Duodenal mucosa (tissue), 2 donors: ENCODE data around the gene IFRD1.

Source experiments
- H3K27ac ChIP-seq: one replicate; pipeline ENCODE4 v1.7.0; 2013; ENCODE audit warnings: low read depth, low read length
- H3K27me3 ChIP-seq, 2 donors: one replicate each; pipeline ENCODE4 v1.7.0; 2013; ENCODE audit warnings: low read length in 2 of 2, control low read depth in 1 of 2; ENCODE audit not compliant: insufficient read depth in 2 of 2, control insufficient read depth in 1 of 2
- H3K36me3 ChIP-seq, 2 donors: one replicate each; pipeline ENCODE4 v1.7.0; 2013; ENCODE audit warnings: low read length in 2 of 2, control low read depth in 1 of 2; ENCODE audit not compliant: insufficient read depth in 2 of 2, control insufficient read depth in 1 of 2
- H3K4me1 ChIP-seq, 2 donors: one replicate each; pipeline ENCODE4 v1.7.0; 2013; ENCODE audit warnings: low read length in 2 of 2, control low read depth in 1 of 2; ENCODE audit not compliant: insufficient read depth in 2 of 2, control insufficient read depth in 1 of 2
- H3K4me3 ChIP-seq, 2 donors: one replicate each; pipeline ENCODE4 v1.7.0; 2013; ENCODE audit warnings: low read length in 2 of 2, low read depth in 1 of 2
- H3K9ac ChIP-seq, 2 donors: one replicate each; pipeline ENCODE4 v1.7.0; 2013; ENCODE audit warnings: low read length in 2 of 2, low read depth in 1 of 2
- H3K9me3 ChIP-seq, 2 donors: one replicate each; pipeline ENCODE4 v1.7.0; 2013; ENCODE audit warnings: low read length in 2 of 2, control low read depth in 1 of 2; ENCODE audit not compliant: control insufficient read depth in 1 of 2

The IFRD1 gene

GRCh38 chr7:112484671-112485167, 34.5 kb downstream of the IFRD1 start:
- Histone ChIP-seq H3K9me3 (no peaks in the 10 kb centered on the region), H3K9ac (no peak overlapping the region), H3K36me3 (peaks cover 0 to 3% of the 10 kb centered on the region in 2 donors), H3K27ac (no peak overlapping the region), H3K4me1 (peaks cover 12 to 25% of the 10 kb centered on the region in 2 donors), H3K4me3 (no peak overlapping the region), H3K27me3 (no peaks in the 10 kb centered on the region)

DNA sequence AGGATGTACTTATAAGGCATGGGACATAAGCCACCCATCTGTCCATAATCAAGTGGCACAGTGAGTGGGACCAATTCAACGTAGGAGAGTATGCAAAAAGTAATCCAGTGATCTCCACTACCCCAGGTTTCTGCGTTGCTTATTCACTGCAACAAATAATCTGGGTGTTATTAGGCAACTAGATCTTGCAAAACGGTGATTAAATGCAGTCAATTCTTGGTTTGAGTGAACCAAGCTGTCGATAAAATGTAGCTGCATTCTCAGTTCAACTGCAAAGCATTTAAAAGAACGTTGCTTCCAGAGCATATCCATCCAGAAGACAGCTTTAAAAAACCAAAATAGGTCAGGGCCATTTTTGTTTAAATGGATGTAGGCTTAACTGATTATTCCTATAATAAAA, 35.5 kb downstream of the IFRD1 start:
- H3K4me1 ChIP-seq = peaks cover 12 to 20% of the 10 kb centered on the region in 2 donors
- H3K27ac ChIP-seq = no peak overlapping the region

DNA sequence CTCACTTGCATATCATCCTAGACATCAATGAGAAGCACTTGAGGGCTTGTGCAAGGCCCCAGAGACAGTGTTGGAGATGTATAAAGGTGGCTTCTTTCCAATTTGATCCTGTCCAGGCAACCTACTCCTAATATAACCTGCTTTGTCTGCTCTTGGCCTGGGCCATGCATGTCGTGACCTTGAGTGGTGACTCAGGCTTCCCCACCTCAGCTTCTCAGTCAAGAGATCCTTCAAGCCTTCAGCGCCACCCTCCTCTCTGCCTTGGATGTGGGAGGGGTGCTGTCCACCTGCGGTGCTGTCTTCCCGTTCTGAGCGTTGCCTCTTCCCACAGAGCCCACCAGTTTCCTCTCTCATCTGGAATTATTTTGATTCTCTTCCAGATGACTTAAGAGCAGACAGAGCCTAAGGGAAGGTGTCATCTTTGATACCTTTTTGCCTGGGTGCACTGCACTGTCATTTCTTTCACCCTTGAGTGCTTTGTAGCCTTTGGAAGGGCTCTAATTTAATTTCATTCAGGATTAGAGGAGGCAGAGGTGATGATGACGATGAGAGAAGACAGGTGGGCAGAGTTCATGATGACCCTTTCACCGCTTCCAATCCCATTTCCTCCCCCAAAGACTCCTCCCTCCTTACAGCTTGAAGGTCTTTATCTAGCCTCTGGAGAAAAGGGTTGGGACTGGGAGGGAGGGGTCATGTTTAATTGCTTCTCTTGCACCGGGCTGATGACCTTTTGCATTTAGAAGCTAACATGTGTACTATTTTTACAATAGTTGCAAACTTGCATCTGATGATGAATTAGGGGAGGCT, 37.4 kb downstream of the IFRD1 start:
- Histone ChIP-seq H3K4me3 (no peak overlapping the region), H3K9ac (no peak overlapping the region), H3K4me1 (peaks cover 0 to 11% of the 10 kb centered on the region in 2 donors), H3K27me3 (no peaks in the 10 kb centered on the region), H3K9me3 (no peaks in the 10 kb centered on the region), H3K36me3 (peaks cover 0 to 3% of the 10 kb centered on the region in 2 donors), H3K27ac (no peak overlapping the region)

More for the DNA sequence above, 35.5 kb downstream of the IFRD1 start:
- Histone ChIP-seq H3K4me3 (no peak overlapping the region), H3K27me3 (no peaks in the 10 kb centered on the region), H3K9me3 (no peaks in the 10 kb centered on the region), H3K36me3 (peaks cover 0 to 3% of the 10 kb centered on the region in 2 donors), H3K9ac (no peak overlapping the region)

- H3K9me3 ChIP-seq = no peaks in the 10 kb centered on the region
- no peak overlapping the region for H3K9ac ChIP-seq
- H3K36me3 ChIP-seq = peaks cover 0 to 3% of the 10 kb centered on the region in 2 donors
Measured at GRCh38 chr7:112488264-112488552, 37.9 kb downstream of the IFRD1 start.

GRCh38 chr7:112492186-112492585, 41.9 kb downstream of the IFRD1 start:
- peaks cover 0 to 2% of the 10 kb centered on the region in 2 donors for H3K36me3 ChIP-seq
- H3K9me3 ChIP-seq = no peaks in the 10 kb centered on the region
- no peaks in the 10 kb centered on the region for H3K27me3 ChIP-seq
- peaks cover 0 to 10% of the 10 kb centered on the region in 2 donors for H3K4me1 ChIP-seq
- H3K4me3 ChIP-seq = no peak overlapping the region
- no peak overlapping the region for H3K9ac ChIP-seq
- H3K27ac ChIP-seq = no peak overlapping the region

More at GRCh38 chr7:112488264-112488552, 37.9 kb downstream of the IFRD1 start:
- Histone ChIP-seq H3K4me3 (no peak overlapping the region), H3K27me3 (no peaks in the 10 kb centered on the region), H3K27ac (no peak overlapping the region), H3K4me1 (peaks cover 0 to 10% of the 10 kb centered on the region in 2 donors)

- H3K9ac ChIP-seq = no peak overlapping the region
- H3K27ac ChIP-seq = no peak overlapping the region
- no peaks in the 10 kb centered on the region for H3K27me3 ChIP-seq
- H3K4me1 ChIP-seq = peaks cover 0 to 10% of the 10 kb centered on the region in 2 donors
- H3K4me3 ChIP-seq = no peak overlapping the region
- H3K9me3 ChIP-seq = no peaks in the 10 kb centered on the region
- no peaks in the 10 kb centered on the region for H3K36me3 ChIP-seq
Measured at GRCh38 chr7:112494656-112495055, 44.4 kb downstream of the IFRD1 start.

DNA sequence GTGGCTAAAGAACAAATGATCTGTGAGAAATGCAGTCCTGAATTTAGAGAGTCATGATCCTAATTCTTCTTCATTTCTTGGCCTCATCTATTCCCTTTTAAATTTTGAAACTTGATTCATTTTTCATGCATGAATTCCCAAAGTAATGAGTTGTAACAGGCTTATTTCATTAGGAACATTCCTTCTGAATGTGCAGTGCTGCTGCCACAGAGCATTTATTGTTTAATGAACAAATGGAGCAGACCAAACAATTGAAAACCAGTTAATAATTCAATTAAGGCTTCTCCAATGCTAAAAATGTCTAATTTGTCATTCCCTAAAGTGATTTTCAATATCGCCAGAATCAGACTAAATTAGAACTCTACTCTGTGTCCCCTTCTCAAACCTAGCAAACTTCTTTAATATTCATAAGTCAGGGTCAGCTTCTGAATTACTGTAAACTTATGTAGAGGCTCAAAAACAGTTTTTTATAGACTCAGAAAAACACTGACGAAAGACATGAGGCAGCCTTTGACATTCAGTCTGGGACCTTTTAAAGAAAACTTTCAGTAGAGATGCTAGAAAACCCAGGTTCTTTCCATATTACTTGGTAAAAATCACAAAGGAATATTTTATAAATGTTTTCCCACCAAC, 45.0 kb downstream of the IFRD1 start:
- Histone ChIP-seq H3K4me1 (peaks cover 0 to 10% of the 10 kb centered on the region in 2 donors), H3K9me3 (no peaks in the 10 kb centered on the region), H3K36me3 (no peaks in the 10 kb centered on the region), H3K27me3 (no peaks in the 10 kb centered on the region), H3K9ac (no peak overlapping the region), H3K27ac (no peak overlapping the region), H3K4me3 (no peak overlapping the region)

DNA sequence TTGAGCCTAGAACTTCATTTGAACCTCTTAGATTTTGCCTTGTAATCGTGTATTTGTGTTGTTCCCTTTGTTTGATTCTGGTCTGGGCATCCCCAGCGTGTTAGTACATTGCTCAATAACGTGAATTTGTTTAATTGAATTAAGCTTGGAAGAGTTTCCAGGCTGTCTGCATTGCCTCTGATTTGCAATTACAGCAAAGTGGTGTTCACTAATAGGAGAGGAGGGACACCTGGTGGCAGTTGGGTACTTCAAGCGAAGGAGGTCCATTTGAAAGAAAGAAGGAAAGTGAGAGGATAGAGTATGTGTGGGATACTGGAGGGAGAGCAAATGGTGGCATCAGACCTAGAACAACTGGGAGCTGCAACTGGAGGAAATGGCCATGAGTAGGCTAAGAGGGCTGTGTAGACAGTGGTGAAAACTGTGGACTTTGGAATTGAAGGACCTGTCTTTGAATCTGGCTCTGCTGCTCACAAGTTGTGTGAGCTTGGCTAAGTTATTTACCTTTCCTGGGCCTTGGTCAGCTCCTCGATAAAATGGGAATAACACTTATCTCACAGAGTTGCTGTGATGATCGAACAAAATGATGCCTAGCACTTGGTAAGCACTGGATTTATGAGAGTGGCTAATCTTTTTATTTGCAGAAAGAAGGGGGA, 45.7 kb downstream of the IFRD1 start:
- H3K27me3 ChIP-seq = no peaks in the 10 kb centered on the region
- no peaks in the 10 kb centered on the region for H3K36me3 ChIP-seq
- H3K9ac ChIP-seq = no peak overlapping the region
- H3K4me1 ChIP-seq = peaks cover 0 to 10% of the 10 kb centered on the region in 2 donors
- no peaks in the 10 kb centered on the region for H3K9me3 ChIP-seq
- no peak overlapping the region for H3K4me3 ChIP-seq
- H3K27ac ChIP-seq = no peak overlapping the region

DNA sequence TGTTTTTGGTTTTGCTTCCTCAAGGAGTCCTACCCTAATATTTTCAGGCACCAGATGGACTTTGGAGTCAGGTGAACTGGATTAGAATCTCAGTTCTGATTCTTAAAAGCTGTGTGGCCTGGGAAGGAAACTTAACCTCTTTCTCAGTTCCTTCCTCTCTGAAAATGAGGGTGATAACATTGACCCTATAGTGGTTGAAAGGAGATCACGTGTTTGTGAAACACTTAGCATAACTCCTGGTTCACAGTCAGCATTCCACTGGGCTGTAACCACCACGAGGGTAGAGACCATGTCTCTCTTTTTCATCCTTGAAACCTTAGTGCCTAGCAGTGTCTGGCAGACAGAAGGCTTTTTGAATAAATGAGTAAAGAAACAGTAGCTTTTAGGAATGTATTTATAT, 47.2 kb downstream of the IFRD1 start:
- Histone ChIP-seq H3K36me3 (no peaks in the 10 kb centered on the region), H3K9me3 (no peaks in the 10 kb centered on the region), H3K4me3 (no peak overlapping the region), H3K4me1 (peaks cover 4 to 11% of the 10 kb centered on the region in 2 donors), H3K9ac (no peak overlapping the region), H3K27me3 (no peaks in the 10 kb centered on the region), H3K27ac (no peak overlapping the region)

- Histone ChIP-seq H3K9me3 (no peaks in the 10 kb centered on the region), H3K4me1 (peaks cover 9 to 14% of the 10 kb centered on the region in 2 donors), H3K4me3 (no peak overlapping the region), H3K27ac (no peak overlapping the region), H3K36me3 (no peaks in the 10 kb centered on the region), H3K9ac (no peak overlapping the region), H3K27me3 (no peaks in the 10 kb centered on the region)
Measured at GRCh38 chr7:112500619-112501018, 50.4 kb downstream of the IFRD1 start.
